ENCODE data around the gene SCO2.

DNA sequence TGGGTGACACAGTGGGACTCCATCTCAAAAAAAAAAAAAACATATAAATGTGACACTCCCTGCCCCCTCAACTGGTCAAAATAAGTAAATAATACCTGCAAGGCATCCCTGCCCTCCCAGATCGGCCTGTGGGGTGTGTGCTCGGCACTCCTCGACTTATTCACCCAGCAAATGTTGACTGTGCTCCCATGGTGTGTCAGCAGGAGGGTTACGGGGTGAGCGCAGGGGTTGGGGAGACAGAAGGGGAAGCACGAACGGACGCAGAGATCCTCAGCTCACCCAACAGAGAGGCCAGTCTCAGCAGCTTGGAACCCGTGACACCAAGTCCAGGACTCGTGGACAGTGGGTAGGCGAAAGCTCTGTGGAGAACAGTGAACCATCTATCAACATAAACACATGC, 45.7 kb downstream of the SCO2 start:
- no peak for TF ChIP-seq SUZ12 (IDR thresholded peaks at IDR 0.05; ENCODE audit: extremely low read depth, insufficient read depth, insufficient read length)
- TF ChIP-seq ZNF274 (IDR thresholded peaks at IDR 0.05; ENCODE audit: low read depth, low read length): no peak
- no peak for TF ChIP-seq YY1 (IDR thresholded peaks at IDR 0.05; ENCODE audit: insufficient read depth, insufficient read length)

Data from NT2/D1 (cell line).